Activated gamma-delta T cell (primary cell): Measurements from ENCODE around the gene CNST.
"Not testable (repeated sequence)": the region's sequence is repeated elsewhere in the genome, so short reads cannot be mapped to it uniquely, and the experiment has no call there.

Experiments
- DNase-seq: peaks from one replicate; lab custom pipeline; 2025; lab: John Stamatoyannopoulos, UW

Gene CNST

GRCh38 chr1:246709835-246710234, 143.6 kb downstream of the CNST start:
- DNase-seq: no peak

DNA sequence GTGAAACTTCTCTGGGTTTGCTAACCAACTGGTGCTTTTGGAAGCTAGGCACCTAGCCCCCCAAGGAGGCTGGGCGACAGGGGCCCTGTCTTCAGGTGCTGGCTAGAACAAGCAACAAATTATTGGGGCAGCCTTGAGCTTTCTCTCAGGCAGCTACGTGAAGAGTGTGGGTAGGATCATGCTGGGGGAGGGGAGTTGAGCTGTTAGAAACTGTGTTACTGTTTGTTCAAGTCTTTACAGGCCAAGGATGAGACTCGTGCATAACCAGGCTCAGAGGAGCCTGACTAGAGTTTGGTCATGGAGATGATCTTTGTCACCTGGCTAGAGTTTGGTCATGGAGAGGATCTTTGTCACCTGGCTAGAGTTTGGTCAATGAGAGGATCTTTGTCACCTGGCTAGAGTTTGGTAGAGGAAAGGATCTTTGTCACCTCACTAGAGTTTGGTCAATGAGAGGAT, 145.3 kb downstream of the CNST start:
- DNase-seq: no peak

GRCh38 chr1:246712428-246712827, 146.2 kb downstream of the CNST start:
- DNase-seq: not testable (repeated sequence)
